Prostate gland (tissue), 2 donors: ENCODE data around the gene ADAM15. TPM values are rescaled to one million over a fixed set of nuclear protein-coding genes. Genes with fewer than 3 reads are reported as not detected.

Experiments
- DNase-seq: peaks from one replicate; pipeline ENCODE4 v3.0.0-alpha.2; 2019; ENCODE audit warnings: low spot score
- H3K27ac ChIP-seq, 2 donors: fragments of 200-600 bp; sonication (generic); 2 replicates each; pipeline ENCODE4 v1.5.1; 2017 to 2019
- H3K27me3 ChIP-seq: fragments of 200-600 bp; sonication (generic); replicated peaks from 2 replicates; pipeline ENCODE4 v1.5.1; 2019; ENCODE audit not compliant: insufficient read depth
- H3K36me3 ChIP-seq, 2 donors: fragments of 200-600 bp; sonication (generic); 1 replicate in 1 of 2; 2 replicates in 1 of 2; pipeline versions ENCODE4 v1.5.1 to v1.8.1; 2017 to 2019
- H3K4me1 ChIP-seq: fragments of 200-600 bp; sonication (generic); replicated peaks from 2 replicates; pipeline ENCODE4 v1.5.1; 2019
- H3K4me3 ChIP-seq, 2 donors: fragments of 200-600 bp; sonication (generic); 2 replicates each; pipeline ENCODE4 v1.5.1; 2017 to 2019
- H3K9me3 ChIP-seq: fragments of 200-600 bp; sonication (generic); 2 replicates; pipeline ENCODE4 v1.5.1; 2017
- POLR2A ChIP-seq: fragments of 450-650 bp; IDR thresholded peaks from one replicate; pipeline ENCODE4 v1.6.1; 2016; ENCODE audit warnings: antibody characterized with exemption, mild to moderate bottlenecking
- POLR2AphosphoS5 ChIP-seq: sonication (generic); formaldehyde crosslinking; IDR thresholded peaks from one replicate; pipeline ENCODE4 v1.6.1; 2017; ENCODE audit warnings: antibody characterized with exemption
- WGBS: methylation state at CpG from one replicate; pipeline ENCODE4 v1.1.5; 2018; 5-methylcytosine and 5-hydroxymethylcytosine counted together
- intact Hi-C: fragments of 100-400 bp; cut with DNase I; formaldehyde crosslinking; loops from one replicate; pipeline ENCODE4 v1.14.2; 2022
- total RNA-seq, 2 donors: library from RNA; depleted of rRNA; stranded (reverse); fragments of >200 nt; gene quantifications; one replicate each; pipeline ENCODE4 v1.1.0, GENCODE V29; 2016
- TF ChIP-seq, protein P1 (sequence below), 4 experiments: fragments of 200-600 bp in 2 of 4; fragments of 450-650 bp in 2 of 4; sonication (generic) in 2 of 4; IDR thresholded peaks; 1 replicate in 3 of 4; 2 replicates in 1 of 4; pipeline ENCODE4 v1.5.1; 2016 to 2019; ENCODE audit warnings: antibody characterized with exemption in 4 of 4, mild to moderate bottlenecking in 2 of 4, moderate library complexity in 2 of 4

ADAM15 gene
- total RNA-seq, 2 donors from 2014 or later, result 72.5 to 138 TPM

DNA sequence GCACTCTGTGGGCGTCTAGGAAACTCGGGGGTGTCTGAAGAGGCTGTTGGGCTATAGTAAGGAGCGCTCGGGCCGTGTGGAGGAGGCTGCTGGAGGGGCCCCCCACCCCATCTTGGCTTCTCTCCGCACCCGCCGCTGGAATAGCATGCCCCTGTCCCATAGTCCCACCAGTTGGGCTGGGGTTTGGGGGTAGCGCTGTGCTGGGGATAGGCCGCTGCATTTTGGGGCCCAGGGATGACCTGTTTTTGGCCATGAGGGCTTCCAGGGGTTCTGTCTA, 28.0 kb downstream of the ADAM15 start:
- Histone ChIP-seq H3K9me3 (no peaks in the 10 kb centered on the region), H3K4me3 (peak overlapping the region; percentile 30 to 44), H3K4me1 (peaks cover 45% of the 10 kb centered on the region), H3K27me3 (no peaks in the 10 kb centered on the region), H3K27ac (no peak overlapping the region), H3K36me3 (no peaks in the 10 kb centered on the region)
- DNase-seq, result no peak
- no peak for TF ChIP-seq POLR2A
- TF ChIP-seq, protein P1, sequence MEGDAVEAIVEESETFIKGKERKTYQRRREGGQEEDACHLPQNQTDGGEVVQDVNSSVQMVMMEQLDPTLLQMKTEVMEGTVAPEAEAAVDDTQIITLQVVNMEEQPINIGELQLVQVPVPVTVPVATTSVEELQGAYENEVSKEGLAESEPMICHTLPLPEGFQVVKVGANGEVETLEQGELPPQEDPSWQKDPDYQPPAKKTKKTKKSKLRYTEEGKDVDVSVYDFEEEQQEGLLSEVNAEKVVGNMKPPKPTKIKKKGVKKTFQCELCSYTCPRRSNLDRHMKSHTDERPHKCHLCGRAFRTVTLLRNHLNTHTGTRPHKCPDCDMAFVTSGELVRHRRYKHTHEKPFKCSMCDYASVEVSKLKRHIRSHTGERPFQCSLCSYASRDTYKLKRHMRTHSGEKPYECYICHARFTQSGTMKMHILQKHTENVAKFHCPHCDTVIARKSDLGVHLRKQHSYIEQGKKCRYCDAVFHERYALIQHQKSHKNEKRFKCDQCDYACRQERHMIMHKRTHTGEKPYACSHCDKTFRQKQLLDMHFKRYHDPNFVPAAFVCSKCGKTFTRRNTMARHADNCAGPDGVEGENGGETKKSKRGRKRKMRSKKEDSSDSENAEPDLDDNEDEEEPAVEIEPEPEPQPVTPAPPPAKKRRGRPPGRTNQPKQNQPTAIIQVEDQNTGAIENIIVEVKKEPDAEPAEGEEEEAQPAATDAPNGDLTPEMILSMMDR (IDR thresholded peaks at IDR 0.05), result no peak
- no peak for TF ChIP-seq POLR2AphosphoS5
- intact Hi-C loops, result no loop called here
- 5% methylated on average over 10 of the region's 10 CpGs for WGBS

DNA sequence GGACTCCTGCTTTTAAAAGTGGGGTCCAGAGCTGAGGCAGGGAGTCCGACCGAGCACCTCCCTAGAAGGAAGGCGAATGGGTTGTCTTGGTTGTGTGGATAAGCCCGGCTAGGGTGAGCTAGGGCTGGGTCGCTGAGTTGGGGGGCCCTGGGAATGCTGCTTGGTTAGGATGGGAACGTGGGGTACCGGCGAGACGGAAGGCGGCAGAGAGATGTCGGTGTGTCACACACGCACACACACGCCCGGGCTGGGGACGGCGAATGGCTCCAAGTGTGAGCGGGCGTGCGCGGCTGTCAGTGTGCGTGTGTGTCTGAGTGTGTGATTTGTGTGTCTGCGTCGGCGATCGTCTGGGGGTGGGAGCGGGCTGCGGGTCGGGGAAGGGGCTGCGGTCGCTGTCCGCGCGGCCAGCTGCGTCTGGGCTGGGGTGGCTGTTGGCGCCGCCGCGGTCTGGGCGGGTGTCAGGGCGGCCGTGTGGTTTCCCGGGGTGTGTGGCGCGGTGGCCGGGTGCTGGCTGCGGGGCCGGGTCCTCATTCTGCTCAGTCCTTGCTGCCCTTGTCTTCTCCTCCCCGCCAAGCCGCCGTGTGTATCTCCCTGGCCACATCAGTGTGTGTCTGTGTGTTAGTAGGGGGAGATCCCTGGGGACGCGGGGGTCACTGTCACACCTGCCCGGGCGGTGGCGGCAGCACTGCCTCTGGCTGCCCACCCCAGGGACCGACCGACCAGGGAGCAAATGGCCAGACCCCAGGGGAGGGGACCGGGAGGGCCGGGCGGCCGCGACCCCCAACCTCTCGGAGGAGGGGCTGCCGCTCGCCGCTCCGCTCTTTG, 28.6 kb downstream of the ADAM15 start:
- WGBS, result 0% methylated on average over 40 of the region's 67 CpGs

DNA sequence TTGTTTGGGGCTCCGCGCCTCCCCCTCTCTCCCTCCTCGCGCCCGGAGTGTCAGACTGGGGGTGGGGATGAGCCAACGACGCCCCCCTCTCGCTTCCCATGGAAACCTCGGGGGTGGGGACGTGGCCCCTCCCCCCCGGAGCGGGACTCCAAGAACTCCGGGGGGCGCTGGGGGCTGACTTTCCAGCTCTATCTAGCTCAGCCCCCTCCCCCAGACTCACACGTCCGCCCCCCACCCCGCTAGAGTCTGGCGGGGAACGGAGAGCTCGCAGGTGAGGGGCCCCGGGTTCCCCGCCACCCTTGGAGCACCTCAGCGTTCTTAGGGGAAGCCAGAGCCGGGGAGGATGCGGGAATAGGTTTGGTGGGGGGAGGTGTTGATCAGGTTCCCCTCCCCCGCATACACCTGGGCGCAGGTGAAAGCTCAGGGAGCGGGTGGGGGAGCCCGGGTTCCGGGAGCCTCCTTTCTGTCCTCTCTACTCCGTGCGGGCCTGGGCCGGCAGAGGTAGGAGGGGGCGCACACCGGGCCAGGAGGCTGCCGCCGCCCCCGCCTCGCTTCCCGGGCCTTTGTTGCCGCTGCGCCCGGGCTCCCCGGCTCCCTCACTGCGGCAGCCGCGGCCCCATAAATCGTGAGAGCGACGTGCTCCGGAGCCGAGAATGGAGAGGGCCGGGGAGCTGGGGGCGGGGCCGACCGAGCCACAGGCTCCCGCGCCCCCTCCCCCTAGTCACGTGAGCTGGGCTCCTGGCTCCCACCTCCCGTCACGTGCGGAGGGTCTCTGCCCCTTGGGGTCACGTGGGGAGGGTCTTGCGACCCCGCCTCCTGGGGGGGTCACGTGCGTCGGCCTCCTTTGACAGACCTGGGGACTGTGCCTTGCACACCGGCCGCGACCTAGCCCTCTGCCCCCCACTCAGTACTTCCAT, 29.5 kb downstream of the ADAM15 start:
- H3K36me3 ChIP-seq, result no peaks in the 10 kb centered on the region
- 2% methylated on average over 52 of the region's 71 CpGs for WGBS
- H3K4me3 ChIP-seq, result peak overlapping the region; percentile 30 to 44
- DNase-seq, result no peak
- TF ChIP-seq, protein P1 (IDR thresholded peaks at IDR 0.05), result no peak
- TF ChIP-seq POLR2AphosphoS5 (peak; percentile 7), POLR2A (no peak)
- peak overlapping the region in 1 of 2 donors; percentile 11 for H3K27ac ChIP-seq
- intact Hi-C loops, result no loop called here
- H3K4me1 ChIP-seq, result peaks cover 48% of the 10 kb centered on the region
- H3K27me3 ChIP-seq, result no peaks in the 10 kb centered on the region
- H3K9me3 ChIP-seq, result no peaks in the 10 kb centered on the region

More for the DNA sequence above, 28.6 kb downstream of the ADAM15 start:
- no peak for DNase-seq
- H3K4me1 ChIP-seq, result peaks cover 48% of the 10 kb centered on the region
- no peaks in the 10 kb centered on the region for H3K9me3 ChIP-seq
- intact Hi-C loops, result no loop called here
- H3K27ac ChIP-seq, result peak overlapping the region in 1 of 2 donors; percentile 11
- peak overlapping the region; percentile 30 to 44 for H3K4me3 ChIP-seq
- H3K36me3 ChIP-seq, result no peaks in the 10 kb centered on the region
- no peaks in the 10 kb centered on the region for H3K27me3 ChIP-seq
- TF ChIP-seq POLR2A (no peak), POLR2AphosphoS5 (no peak)
- TF ChIP-seq, protein P1 (IDR thresholded peaks at IDR 0.05), result no peak

DNA sequence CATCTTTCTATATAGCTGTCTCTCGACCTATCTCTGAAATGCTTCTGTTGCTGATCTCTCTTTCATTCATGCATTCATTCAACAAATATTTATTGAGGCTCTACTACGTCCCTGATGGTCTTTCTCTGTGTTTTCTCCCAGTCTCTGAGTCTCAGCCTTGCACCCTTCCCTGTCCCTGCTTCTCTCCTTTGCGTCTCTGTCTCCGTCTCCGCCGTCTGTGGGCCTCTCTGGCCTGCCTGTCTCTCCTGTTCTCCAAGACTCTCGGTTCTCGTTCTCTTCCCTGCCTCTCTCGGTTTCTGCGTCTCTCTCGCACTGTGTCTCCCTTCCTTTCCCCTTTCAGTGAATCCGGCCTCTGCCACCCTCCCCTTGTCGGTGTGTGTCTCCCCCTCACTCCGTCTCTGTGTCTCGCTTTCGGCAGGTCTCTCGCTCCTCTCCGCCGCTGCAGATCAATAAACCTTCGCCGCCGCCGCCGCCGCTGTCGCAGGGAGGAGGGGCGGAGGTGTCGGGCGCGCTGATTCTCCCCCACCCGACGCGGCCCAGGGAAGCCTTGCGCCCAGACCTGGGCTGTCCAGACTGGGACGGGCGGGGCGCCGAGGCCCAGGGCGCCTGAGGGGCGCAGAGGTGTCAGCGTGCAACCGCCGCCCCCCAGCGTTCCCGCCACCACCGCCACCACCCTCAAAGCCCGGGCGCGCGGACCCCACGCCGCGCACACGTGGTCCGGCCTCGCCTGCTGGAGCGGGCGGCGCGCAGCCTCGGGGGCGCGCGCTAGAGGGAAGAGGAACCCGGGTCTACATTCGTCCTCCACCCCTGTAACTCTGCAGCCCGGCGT, 30.6 kb downstream of the ADAM15 start:
- 6% methylated on average over 61 of the region's 68 CpGs for WGBS
- intact Hi-C loops, result no loop called here
- no peak for DNase-seq
- TF ChIP-seq, protein P1 (IDR thresholded peaks at IDR 0.05), result no peak
- TF ChIP-seq POLR2A, result no peak
- no peak for TF ChIP-seq POLR2AphosphoS5
- peaks cover 48% of the 10 kb centered on the region for H3K4me1 ChIP-seq
- H3K36me3 ChIP-seq, result no peaks in the 10 kb centered on the region
- H3K27me3 ChIP-seq, result no peaks in the 10 kb centered on the region
- no peak overlapping the region for H3K27ac ChIP-seq
- H3K9me3 ChIP-seq, result no peaks in the 10 kb centered on the region
- peak overlapping the region in 1 of 2 donors; percentile 14 for H3K4me3 ChIP-seq
